Astrocyte (in vitro differentiated cells and primary cell): ENCODE measurements around the gene CTNNA2.

ENCODE experiments used
- CTCF ChIP-seq: IDR thresholded peaks from 2 replicates; pipeline ENCODE4 v1.5.1; 2011; ENCODE audit warnings: low read depth, mild to moderate bottlenecking, inconsistent platforms, low read length, moderate library complexity; ENCODE audit not compliant: insufficient read depth
- EZH2 ChIP-seq: IDR thresholded peaks from 2 replicates; pipeline ENCODE4 v1.6.1; 2012; ENCODE audit warnings: mild to moderate bottlenecking, low read length, inconsistent platforms; ENCODE audit not compliant: insufficient read depth

DNA sequence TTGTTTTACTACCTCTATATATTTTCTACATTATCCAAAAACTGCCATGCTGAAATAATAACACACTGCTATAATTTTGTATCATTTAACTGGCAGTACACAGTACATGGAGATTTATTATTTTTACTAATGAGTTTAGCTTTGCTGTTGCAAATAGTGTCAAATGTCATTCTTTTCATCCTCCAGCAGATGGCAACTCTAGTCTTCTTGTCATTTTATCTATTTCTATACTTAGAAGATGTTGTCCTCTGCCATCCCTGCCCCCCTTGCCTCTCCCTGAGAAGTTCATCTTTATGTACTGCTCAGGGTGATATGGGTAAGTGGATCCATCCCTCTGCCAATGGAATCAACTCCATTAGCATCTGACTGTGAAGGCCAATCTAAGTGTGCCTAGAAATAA, 813.4 kb downstream of the CTNNA2 start:
- peak; percentile 42 for TF ChIP-seq CTCF
- no peak for TF ChIP-seq EZH2
